ENCODE data around the gene KCNRG.
"Not testable (repeated sequence)": the region's sequence is repeated elsewhere in the genome, so short reads cannot be mapped to it uniquely, and the experiment has no call there.

Gene KCNRG

DNA sequence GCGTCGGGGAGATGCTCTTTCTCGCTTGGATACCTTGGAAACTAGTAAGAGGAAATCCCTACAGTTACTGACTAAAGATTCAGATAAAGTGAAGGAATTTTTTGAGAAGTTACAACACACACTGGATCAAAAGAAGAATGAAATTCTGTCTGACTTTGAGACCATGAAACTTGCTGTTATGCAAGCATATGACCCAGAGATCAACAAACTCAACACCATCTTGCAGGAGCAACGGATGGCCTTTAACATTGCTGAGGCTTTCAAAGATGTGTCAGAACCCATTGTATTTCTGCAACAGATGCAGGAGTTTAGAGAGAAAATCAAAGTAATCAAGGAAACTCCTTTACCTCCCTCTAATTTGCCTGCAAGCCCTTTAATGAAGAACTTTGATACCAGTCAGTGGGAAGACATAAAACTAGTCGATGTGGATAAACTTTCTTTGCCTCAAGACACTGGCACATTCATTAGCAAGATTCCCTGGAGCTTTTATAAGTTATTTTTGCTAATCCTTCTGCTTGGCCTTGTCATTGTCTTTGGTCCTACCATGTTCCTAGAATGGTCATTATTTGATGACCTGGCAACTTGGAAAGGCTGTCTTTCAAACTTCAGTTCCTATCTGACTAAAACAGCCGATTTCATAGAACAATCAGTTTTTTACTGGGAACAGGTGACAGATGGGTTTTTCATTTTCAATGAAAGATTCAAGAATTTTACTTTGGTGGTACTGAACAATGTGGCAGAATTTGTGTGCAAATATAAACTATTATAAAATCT, 2.7 kb upstream of the KCNRG start:
- DNase-seq: no peak

DNA sequence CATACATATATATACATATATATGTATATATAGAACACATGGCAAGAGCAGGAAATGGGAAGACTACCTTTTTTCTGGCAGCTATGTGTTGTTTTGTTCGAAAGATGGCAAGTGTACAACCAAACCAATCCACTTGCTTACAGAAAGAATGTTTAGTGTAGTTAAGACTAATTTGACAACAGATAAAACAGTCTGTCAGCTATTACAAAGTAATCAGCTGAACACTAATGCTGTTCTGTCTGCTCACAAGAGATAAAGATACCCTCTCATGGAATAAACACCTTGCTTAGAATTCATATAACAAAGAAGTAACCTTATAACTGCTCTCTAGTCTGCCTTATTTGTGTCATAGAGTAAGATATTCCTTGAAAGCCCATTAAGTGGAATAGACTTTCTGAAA, 858 bp upstream of the KCNRG start:
- DNase-seq: no peak

DNA sequence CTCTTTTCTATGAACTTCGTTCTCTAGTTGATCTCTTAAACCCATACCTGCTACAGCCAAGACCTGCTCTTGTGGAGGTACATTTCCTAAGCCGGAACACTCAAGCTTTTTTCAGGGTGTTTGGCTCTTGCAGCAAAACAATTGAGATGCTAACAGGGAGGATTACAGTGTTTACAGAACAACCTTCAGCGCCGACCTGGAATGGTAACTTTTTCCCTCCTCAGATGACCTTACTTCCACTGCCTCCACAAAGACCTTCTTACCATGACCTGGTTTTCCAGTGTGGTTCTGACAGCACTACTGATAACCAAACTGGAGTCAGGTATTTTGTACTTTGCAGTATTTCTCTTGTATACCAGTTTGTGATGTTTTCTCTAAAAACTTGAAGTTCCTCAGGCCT, 506 bp downstream of the KCNRG start:
- DNase-seq: no peak

DNA sequence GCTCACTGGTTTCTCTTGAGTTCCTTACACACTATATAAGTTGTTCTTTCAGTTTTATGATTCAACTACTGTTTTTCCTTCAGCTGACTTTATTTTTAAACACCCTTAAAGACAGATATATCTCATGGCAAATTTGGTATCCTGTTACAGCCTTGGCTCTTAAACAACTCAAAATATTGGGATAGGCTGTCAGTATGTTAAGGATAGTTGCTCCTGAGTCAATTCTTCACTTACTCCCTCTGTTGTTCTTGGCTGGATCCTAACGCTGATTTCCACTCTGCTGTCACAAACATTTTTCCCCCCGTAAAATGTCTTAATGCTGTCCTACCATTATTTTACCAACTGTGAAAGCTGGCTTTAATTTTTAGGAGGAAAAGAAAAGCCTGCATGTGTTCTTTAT, 1.2 kb downstream of the KCNRG start:
- DNase-seq: no peak

DNA sequence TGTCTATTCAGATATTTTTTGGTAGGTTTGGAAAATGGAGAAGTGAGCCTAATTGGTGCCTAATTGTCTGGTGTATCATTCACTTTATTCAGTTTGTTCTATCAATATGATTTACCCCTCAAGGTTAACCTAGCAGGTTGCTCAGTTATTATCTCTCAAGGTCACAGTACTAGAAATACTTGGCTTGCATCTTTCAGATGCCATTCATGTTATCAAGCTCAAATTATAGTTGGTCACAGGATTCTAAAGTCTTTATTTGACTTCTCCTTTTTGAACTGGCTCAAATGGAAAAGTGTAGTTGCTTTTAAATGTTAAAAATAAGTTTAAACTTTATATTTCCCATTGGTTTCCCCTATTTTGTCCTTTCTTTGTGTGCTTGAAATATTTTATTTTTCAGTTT, 2.6 kb downstream of the KCNRG start:
- DNase-seq: no peak

DNA sequence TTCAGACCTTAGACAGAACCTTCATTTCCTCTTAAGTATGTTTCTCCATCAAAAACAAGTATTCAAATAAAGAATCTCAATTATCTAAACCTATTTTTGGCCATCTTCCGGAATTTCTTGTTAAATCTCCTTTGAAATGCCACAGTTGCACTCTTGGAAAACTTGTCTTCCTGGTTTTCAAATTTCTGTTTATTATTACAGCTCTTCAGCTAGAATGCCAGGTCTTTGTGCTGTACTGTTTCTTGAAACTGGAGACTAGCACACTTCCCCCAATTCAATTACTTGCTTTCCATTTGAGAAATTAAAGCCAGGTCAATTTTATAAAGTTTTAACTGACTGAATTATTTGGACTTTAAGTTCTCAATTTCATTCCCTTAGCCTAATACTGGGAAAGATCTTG, 10.2 kb downstream of the KCNRG start:
- no peak for DNase-seq

DNA sequence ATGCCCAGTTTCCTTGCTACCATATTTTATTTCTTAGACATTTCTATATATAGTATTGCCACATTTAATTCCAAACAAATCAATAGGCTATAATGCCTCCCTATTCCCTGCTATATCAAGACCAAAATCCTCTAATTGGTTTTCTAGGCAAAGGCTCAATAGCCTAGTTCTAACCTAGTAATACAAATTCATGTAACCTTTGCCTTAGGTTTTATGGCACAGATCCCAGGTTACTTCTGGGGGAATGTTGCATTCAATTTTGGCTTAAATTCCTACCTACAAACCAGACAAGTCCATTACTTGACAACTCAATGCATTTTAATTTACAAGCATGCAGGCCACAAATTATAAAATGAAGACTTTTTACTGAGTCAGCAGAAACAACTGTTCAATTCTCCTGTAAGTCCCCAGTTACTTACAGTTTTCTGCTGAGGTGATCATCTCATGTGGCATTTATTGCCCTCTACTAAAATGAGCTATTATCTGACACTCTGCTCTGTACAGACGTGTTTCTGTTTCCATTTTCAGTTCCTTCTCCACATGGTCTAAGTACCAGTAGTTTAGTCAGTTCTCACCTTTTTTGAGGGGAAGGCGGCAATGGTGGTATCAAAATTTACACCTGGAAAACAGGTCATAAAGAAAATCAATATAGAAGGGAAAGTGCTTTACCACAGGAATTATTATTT, 11.7 kb downstream of the KCNRG start:
- DNase-seq: no peak

DNA sequence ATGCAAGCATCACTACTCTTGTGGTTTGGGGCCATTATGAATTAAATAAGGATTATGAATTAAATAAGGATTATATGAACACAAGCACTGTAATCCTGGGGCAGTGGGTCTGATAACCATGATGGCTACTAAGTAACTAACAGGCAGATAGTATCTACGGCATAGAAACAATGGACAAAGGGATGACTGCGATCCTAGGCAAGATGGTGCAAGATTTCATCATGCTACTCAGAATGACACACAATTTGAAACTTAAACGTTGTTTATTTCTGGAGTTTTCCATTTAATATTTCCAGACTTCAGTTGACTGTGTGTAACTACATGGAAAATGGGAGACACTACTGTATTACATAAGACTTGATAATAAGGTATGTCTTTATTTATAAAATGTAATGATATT, 15.1 kb downstream of the KCNRG start:
- no peak for DNase-seq

DNA sequence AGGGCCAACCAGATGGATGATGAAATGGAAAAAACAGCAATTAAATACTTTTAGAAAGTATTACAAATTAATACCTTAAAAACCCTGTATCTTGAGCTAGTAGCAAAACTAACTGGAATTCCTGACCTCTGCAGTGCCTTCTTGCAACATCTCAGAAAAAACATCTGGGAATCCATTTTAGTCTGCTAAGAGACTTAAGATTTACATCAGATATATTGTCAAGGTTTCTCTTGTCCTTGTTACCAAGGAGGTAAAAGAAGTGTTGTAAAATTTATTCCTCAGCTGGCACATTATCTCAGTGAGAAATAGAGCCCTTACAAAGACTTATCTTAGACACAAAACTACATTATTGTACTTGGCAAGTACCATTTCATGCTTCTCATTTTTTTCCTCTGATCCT, 18.5 kb downstream of the KCNRG start:
- no peak for DNase-seq

DNA sequence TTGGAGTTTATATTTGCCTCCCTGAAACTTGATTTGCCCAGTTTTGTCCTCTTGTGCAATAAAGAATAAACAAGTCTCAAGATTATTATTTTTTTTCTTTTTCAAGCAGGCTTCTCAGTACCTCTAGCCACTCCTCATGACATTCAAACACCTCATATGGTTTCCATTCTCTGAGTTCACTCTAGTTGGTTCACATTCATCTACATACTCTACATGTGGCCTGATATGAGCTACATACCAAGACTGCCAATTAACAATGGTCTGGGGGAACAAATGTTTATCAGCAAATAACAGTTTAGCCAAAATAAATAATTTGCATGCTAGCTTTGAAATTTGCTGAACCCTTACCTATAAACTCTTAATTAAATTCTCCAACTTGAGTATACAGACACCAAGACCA, 22.5 kb downstream of the KCNRG start:
- DNase-seq: no peak

DNA sequence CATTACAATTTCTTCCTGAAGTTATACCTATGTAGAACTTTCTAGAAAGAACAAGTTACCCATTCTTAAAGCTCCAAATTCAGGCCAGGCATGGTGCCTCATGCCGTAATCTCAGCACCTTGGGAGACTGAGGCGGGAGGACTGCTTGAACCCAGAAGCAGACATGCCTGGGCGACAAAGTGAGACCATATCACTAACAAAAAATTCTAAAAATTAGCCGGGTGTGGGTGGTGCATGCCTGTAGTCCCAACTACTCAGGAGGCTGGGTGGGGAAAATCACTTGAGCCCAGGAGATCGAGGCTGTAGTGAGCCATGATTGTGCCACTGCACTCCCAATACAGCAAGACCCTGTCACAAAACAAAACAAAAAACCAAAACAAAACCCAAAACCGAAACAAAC, 23.0 kb downstream of the KCNRG start:
- no peak for DNase-seq

DNA sequence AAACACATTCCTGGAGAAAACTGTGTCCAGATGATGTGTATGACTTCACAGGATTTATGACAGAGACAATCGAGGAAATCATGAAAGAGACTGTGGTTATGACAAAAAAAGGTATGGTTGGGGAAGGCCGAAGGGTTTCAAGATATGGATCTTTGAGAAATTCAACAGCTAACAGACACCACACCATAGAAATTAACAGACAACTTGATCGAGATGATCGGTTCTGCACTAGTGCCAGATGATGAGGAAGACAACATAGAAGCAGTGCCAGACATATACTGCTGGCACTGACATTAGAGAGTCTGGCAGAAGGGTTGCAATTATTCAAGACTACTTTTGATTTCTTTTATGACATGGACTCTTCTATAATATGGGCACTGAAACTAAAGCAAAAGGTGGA, 37.2 kb downstream of the KCNRG start:
- no peak for DNase-seq

DNA sequence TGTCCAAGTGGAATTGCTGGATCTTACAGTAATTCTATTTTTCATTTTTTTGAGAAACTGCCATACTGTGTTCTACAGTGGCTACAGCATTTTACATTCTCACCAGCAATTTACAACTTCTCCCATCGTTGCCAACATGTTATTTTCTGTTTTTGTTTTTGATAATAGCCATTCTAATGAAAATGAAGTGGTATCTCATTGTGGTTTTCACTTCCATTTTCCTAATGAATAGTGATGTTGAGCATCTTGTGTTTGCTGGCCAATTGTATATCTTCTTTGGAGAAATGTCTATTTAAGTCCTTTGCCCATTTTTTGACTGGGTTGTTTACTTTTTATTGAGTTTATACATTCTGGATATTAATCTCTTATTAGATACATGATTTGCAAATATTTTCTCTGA, 38.6 kb downstream of the KCNRG start:
- no peak for DNase-seq

DNA sequence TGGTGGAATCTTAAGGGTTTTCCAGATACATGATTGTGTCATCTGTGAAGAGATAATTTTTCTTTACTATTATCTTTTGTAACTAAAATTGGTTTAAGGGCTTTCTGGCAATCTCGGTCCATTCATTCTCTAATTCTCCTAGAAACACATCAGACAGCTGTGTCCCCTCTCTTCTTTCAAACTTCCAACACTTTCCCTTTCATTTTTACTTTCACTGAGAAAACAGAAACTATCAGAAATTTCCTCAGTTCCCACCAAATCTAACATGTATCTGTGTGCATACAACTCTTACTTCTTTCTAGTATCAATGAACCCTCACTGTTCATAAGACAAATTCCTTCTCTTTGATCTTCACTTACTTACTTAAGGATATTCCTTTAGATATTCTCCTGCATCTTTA, 40.2 kb downstream of the KCNRG start:
- DNase-seq: no peak

DNA sequence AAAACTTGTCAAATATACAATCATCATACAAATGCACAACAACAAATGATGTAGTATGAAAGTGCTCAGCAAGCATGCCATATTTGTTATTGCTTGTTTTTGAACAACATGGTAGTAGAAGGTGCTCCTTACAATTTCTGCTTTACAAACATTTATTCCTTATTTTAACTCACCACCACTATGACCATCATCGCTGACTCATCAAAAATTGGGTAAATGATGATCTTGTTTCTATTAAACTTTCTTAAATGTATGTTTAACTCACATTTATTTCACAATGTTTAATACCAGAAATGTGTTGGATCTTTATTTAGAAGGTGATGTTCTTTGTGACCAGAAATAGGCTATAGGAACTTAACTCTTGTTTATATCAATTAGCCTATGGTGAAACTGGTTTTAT, 45.5 kb downstream of the KCNRG start:
- no peak for DNase-seq

DNA sequence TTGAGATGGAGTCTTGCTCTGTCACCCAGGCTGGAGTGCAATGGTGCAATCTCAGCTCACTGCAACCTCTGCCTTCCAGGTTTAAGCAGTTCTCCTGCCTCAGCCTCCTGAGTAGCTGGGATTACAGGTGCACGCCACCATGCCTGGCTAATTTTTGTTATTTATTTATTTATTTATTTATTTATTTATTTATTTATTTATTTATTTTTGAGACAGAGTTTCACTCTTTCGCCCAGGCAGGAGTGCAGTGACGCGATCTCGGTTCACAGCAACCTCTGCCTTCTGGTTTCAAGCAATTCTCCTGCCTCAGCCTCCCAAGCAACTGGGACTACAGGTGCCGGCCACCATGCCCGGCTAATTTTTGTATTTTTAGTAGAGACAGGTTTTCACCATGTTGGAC, 47.1 kb downstream of the KCNRG start:
- not testable (repeated sequence) for DNase-seq

DNA sequence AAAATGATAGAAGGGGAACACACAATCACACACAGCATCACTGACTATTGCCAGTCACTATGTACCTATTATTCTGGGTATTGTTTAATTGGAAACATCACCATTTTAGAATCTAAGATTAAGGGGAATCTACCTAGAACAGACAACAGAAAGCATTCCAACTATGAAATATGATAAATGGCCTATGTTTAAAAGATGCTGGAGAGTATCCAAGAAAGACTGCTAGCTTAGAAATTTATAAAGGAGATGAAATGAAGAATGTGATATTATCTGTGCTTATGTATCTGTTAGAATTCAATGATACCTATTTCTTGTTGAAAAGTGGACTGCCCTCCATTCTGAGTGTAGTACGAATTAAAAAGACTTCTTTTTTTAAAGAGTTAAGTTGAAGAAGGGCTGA, 50.5 kb downstream of the KCNRG start:
- DNase-seq: no peak

DNA sequence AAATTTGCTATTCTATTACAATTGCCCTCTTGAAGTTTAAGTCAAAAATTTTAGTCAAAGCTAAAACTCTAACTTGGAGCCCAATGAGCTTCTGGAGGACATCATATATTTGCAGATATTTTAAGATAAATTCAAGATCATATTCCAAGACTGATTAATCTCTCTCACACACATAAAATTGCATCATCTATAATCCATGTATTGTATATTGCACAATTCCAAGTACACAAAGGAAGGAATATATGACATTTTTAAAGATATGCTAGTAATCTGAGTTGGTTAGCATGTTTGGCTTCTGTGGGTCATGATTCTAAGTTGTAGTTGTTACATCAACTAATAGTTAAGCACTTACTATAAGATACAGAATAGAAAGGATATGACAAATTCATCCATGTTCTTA, 53.3 kb downstream of the KCNRG start:
- no peak for DNase-seq

DNA sequence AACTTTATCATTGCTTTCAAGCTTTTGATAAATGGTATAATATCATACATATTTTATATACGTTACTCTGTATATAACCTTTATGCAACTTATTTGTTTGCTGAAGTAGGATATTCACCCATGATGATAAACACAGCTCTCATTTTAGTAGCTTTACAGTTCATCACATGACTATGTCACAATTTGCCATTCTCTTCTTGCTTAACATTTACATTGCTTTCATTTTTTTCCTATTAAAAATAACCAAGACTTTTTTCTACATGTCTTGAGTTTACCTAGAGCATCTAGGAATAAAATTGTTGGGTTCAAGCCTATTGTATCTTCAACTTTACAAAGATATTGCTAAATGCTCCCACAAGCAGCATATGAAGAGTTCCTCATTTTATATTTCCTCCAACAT, 54.0 kb downstream of the KCNRG start:
- DNase-seq: no peak

DNA sequence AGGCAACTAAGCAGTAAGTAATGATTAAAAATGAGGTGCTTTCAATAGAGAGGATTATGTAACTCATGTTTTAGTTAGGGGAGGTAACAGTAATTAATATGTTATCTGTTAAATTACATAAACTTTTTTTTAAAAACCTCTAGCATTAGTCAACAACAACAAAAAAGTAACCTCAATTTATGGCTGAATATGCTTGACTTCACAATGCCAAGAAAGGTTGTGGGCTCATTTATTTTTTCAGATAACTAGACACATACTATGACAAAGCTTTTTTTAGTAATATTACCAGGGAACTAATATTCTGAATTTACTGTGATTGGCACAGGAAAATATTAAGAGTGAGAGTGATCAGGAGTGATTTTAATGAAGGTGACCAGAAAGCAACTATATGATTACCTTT, 54.9 kb downstream of the KCNRG start:
- no peak for DNase-seq

Data from NCI-H226 (cell line).